SU-DHL-6 (cell line): ENCODE measurements around the gene OSGIN1.

Experiments
- EZH2phosphoT487 ChIP-seq: fragments of 200-600 bp; sonication (generic), shearing (Covaris generic); conservative IDR thresholded peaks from 2 replicates; pipeline ENCODE4 v1.6.1; 2018; ENCODE audit warnings: mild to moderate bottlenecking, antibody characterized with exemption, low read length, moderate library complexity, mixed read lengths
- TF ChIP-seq, protein P1 (sequence below): fragments of 200-600 bp; sonication (generic); IDR thresholded peaks from one replicate; pipeline ENCODE4 v1.5.1; 2017; ENCODE audit warnings: antibody characterized with exemption, mild to moderate bottlenecking, low read length, moderate library complexity; ENCODE audit not compliant: insufficient read depth, poor library complexity, severe bottlenecking

DNA sequence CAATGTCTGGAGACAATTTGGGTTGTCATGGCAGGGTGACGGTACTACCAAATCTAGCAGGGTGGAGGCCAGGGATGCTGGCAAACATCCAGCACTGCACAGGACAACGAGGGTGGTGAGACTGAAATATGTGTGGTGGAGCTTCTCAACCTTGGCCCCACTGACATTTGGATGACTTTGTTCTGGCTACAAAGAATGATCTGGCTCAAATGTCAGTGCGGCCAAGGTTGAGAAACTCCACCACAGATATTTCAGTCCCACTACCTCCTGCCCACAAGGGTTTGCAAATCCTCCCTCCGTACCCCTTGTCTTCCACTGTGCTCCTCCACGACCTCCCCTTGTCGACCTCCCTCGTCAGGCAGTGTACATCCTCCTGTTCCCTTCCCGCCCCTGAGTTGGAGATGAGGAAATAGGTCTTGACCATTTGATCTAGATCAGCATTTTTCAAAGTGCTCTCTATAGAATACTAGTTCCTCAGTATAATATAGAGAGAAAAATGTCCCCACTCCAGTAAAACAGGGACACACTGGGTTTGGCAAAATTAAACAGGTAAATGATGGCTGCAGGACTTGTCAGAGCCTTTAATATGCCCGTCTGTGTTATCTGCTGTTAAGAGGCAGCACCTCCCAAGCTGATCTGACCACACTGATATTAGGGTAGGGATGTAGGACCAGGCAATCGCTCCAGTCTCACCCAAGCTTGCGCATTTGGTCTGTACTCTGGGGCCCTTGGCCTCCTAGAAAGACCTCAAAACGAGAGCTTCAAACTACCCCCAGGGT lies 6.8 kb downstream of the OSGIN1 start:
- TF ChIP-seq, protein P1, sequence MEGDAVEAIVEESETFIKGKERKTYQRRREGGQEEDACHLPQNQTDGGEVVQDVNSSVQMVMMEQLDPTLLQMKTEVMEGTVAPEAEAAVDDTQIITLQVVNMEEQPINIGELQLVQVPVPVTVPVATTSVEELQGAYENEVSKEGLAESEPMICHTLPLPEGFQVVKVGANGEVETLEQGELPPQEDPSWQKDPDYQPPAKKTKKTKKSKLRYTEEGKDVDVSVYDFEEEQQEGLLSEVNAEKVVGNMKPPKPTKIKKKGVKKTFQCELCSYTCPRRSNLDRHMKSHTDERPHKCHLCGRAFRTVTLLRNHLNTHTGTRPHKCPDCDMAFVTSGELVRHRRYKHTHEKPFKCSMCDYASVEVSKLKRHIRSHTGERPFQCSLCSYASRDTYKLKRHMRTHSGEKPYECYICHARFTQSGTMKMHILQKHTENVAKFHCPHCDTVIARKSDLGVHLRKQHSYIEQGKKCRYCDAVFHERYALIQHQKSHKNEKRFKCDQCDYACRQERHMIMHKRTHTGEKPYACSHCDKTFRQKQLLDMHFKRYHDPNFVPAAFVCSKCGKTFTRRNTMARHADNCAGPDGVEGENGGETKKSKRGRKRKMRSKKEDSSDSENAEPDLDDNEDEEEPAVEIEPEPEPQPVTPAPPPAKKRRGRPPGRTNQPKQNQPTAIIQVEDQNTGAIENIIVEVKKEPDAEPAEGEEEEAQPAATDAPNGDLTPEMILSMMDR, result no peak
- no peak for TF ChIP-seq EZH2phosphoT487
